BLaER1 (cell line): ENCODE results near the gene ELMOD2.

Experiments
- H3K27ac ChIP-seq: shearing (Covaris generic); formaldehyde crosslinking; 2 replicates; pipeline ENCODE4 v1.8.1; 2022
- H3K27me3 ChIP-seq: shearing (Covaris generic); formaldehyde crosslinking; 2 replicates; pipeline ENCODE4 v1.8.1; 2022
- H3K36me3 ChIP-seq: shearing (Covaris generic); formaldehyde crosslinking; 2 replicates; pipeline ENCODE4 v1.8.1; 2022
- H3K4me1 ChIP-seq: shearing (Covaris generic); formaldehyde crosslinking; 2 replicates; pipeline ENCODE4 v1.8.1; 2022
- H3K4me2 ChIP-seq: shearing (Covaris generic); formaldehyde crosslinking; 2 replicates; pipeline ENCODE4 v1.8.1; 2022
- H3K4me3 ChIP-seq: shearing (Covaris generic); formaldehyde crosslinking; 2 replicates; pipeline ENCODE4 v1.8.1; 2022
- H3K9ac ChIP-seq: shearing (Covaris generic); formaldehyde crosslinking; 2 replicates; pipeline ENCODE4 v1.8.1; 2022
- H3K9me3 ChIP-seq: shearing (Covaris generic); formaldehyde crosslinking; 2 replicates; pipeline ENCODE4 v1.8.1; 2022
- H4K20me1 ChIP-seq: shearing (Covaris generic); formaldehyde crosslinking; 2 replicates; pipeline ENCODE4 v1.8.1; 2022
- Cebpa-rat ChIP-seq: shearing (Covaris generic); IDR thresholded peaks from 2 replicates; pipeline ENCODE4 v1.8.1; 2022

Gene ELMOD2

DNA sequence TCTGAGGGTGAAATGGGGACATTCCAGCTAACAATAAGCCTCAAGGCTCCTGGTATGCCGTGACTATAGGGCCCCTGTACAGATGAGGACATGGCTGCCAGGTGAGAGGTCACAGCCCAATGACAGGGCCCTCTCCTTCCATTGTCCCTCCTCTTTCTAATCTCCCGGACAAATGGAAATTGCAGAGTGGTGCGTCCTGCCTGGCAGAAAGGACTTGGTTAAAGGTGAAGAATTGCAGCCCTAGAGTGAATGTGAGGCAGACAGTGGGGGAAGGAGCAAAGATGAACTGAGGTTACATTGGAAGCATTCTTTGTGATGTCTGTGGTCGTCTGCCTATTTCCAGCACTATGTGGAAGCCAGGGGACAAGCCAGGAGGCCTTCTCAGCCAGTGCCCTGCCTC, 51.5 kb downstream of the ELMOD2 start:
- H3K4me2 ChIP-seq = no peak overlapping the region
- no peak overlapping the region for H3K9ac ChIP-seq
- no peaks in the 10 kb centered on the region for H4K20me1 ChIP-seq
- H3K36me3 ChIP-seq = no peaks in the 10 kb centered on the region
- no peak for TF ChIP-seq Cebpa-rat
- no peaks in the 10 kb centered on the region for H3K27me3 ChIP-seq
- H3K27ac ChIP-seq = no peak overlapping the region
- no peaks in the 10 kb centered on the region for H3K9me3 ChIP-seq
- no peaks in the 10 kb centered on the region for H3K4me1 ChIP-seq
- H3K4me3 ChIP-seq = no peak overlapping the region

- no peak overlapping the region for H3K9ac ChIP-seq
- H3K36me3 ChIP-seq = no peaks in the 10 kb centered on the region
- no peaks in the 10 kb centered on the region for H3K4me1 ChIP-seq
- no peak overlapping the region for H3K27ac ChIP-seq
- H4K20me1 ChIP-seq = no peaks in the 10 kb centered on the region
- no peaks in the 10 kb centered on the region for H3K9me3 ChIP-seq
- H3K4me3 ChIP-seq = no peak overlapping the region
- H3K27me3 ChIP-seq = no peaks in the 10 kb centered on the region
- TF ChIP-seq Cebpa-rat = no peak
- no peak overlapping the region for H3K4me2 ChIP-seq
These were observed 55.3 kb downstream of the ELMOD2 start for GRCh38 chr4:140579278-140579677.

DNA sequence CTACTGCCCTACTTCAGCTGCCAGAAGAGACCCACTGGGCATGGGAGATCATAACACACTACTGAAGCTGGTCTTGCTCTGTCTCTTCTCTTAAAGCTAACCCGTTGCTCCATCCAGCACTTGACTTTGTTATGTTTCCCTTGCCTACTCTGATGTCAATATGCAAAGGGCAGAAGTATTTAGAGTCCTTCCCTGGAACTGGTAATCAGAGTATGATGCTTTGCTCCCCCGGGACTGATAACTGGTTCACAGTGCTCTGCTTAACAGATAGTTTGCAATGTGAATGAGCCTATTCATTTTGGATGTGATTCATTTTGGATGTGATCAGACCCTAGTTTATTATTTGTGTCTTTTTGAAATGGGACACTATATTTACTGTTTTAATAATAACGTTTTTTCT, 57.1 kb downstream of the ELMOD2 start:
- Histone ChIP-seq H3K36me3 (no peaks in the 10 kb centered on the region), H3K4me3 (no peak overlapping the region), H3K9me3 (no peaks in the 10 kb centered on the region), H3K4me2 (no peak overlapping the region), H4K20me1 (no peaks in the 10 kb centered on the region), H3K27me3 (no peaks in the 10 kb centered on the region), H3K9ac (no peak overlapping the region), H3K4me1 (no peaks in the 10 kb centered on the region), H3K27ac (no peak overlapping the region)
- no peak for TF ChIP-seq Cebpa-rat

DNA sequence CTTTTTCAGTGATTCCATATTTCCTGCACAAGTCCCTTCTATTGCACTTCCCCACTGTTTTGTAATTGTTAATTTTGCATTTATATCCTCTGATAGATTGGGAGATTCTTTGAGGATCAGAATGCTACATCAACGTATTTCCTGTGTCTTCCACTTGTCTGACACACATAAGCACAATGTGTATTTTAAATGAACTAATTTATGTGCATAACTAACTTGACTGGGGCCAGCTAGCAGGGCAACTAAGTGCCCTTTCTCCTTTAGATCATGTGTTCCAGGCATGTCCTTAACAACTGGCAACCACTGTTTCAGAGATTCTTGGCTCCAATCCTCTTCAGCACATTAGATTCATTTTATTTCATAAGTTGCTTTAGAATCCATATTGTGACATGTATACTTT, 60.5 kb downstream of the ELMOD2 start:
- no peaks in the 10 kb centered on the region for H4K20me1 ChIP-seq
- H3K4me1 ChIP-seq = no peaks in the 10 kb centered on the region
- no peak overlapping the region for H3K4me3 ChIP-seq
- no peaks in the 10 kb centered on the region for H3K36me3 ChIP-seq
- H3K4me2 ChIP-seq = no peak overlapping the region
- no peaks in the 10 kb centered on the region for H3K9me3 ChIP-seq
- no peak for TF ChIP-seq Cebpa-rat
- H3K27me3 ChIP-seq = no peaks in the 10 kb centered on the region
- H3K9ac ChIP-seq = no peak overlapping the region
- H3K27ac ChIP-seq = no peak overlapping the region

GRCh38 chr4:140595065-140595464, 71.1 kb downstream of the ELMOD2 start:
- Histone ChIP-seq H3K4me1 (no peaks in the 10 kb centered on the region), H3K9ac (no peak overlapping the region), H4K20me1 (no peaks in the 10 kb centered on the region), H3K9me3 (no peaks in the 10 kb centered on the region), H3K4me3 (no peak overlapping the region), H3K27me3 (no peaks in the 10 kb centered on the region), H3K36me3 (no peaks in the 10 kb centered on the region), H3K27ac (no peak overlapping the region), H3K4me2 (no peak overlapping the region)
- TF ChIP-seq Cebpa-rat = no peak

DNA sequence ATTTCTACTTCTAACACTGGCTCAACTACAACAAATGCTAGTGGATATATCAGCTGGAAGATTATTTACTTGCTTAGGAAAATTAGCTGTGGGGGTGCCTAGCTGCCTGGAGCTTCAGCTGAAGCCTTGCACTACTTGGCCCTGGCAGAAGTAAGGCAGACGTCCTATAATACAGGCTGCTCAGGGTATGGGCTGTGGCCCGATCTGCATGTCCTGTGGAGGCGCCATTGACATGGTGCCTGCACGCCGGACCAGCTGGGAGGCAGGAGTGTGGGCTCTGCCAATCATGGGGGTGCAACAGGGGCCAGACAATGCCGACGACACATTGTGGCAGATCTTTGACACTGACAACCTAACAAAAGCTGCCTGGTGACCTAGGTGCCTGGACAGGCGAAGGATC, 76.4 kb downstream of the ELMOD2 start:
- no peak for TF ChIP-seq Cebpa-rat
- H3K4me3 ChIP-seq = no peak overlapping the region

DNA sequence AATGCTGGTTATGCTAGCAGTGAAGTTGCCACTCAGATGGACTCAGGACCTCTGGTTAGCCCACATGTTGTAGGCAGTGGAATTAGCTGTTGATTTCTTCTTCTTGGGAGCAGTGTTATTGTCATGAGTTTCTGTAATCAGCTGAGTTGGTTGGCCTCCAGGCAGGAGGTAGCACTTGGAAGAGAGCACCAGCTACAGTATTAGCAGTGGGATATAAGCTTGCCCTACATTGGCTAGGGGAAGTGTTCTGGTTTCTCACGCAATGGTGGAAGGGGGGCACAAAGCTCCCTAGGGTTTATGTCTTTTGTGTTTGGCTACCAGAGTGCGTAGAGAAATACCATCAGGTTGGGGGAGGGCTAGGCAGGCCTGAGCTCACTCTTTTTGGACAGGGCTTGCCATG, 78.7 kb downstream of the ELMOD2 start:
- Histone ChIP-seq H3K9ac (no peak overlapping the region), H3K36me3 (no peaks in the 10 kb centered on the region), H3K4me1 (peaks cover 7% of the 10 kb centered on the region), H3K27ac (no peak overlapping the region), H4K20me1 (no peaks in the 10 kb centered on the region), H3K9me3 (no peaks in the 10 kb centered on the region), H3K4me2 (0 out of 2 replicates have a peak overlapping the region, but pooled peaks have one; percentile 5), H3K4me3 (no peak overlapping the region), H3K27me3 (no peaks in the 10 kb centered on the region)
- no peak for TF ChIP-seq Cebpa-rat

More for the DNA sequence above, 76.4 kb downstream of the ELMOD2 start:
- peaks cover 7% of the 10 kb centered on the region for H3K4me1 ChIP-seq
- no peak overlapping the region for H3K4me2 ChIP-seq
- H3K9ac ChIP-seq = no peak overlapping the region
- no peaks in the 10 kb centered on the region for H3K36me3 ChIP-seq
- no peaks in the 10 kb centered on the region for H3K27me3 ChIP-seq
- no peak overlapping the region for H3K27ac ChIP-seq
- no peaks in the 10 kb centered on the region for H4K20me1 ChIP-seq
- no peaks in the 10 kb centered on the region for H3K9me3 ChIP-seq

GRCh38 chr4:140603286-140603685, 79.3 kb downstream of the ELMOD2 start:
- no peak overlapping the region for H3K27ac ChIP-seq
- no peaks in the 10 kb centered on the region for H3K27me3 ChIP-seq
- peaks cover 7% of the 10 kb centered on the region for H3K4me1 ChIP-seq
- no peaks in the 10 kb centered on the region for H3K36me3 ChIP-seq
- no peak overlapping the region for H3K9ac ChIP-seq
- H3K4me3 ChIP-seq = no peak overlapping the region
- H3K4me2 ChIP-seq = 0 out of 2 replicates have a peak overlapping the region, but pooled peaks have one; percentile 5
- H4K20me1 ChIP-seq = no peaks in the 10 kb centered on the region
- no peak for TF ChIP-seq Cebpa-rat
- H3K9me3 ChIP-seq = no peaks in the 10 kb centered on the region
